ENCODE data around the gene ABCA2. TPM values are rescaled to one million over a fixed set of nuclear protein-coding genes. Genes with fewer than 3 reads are reported as not detected.

ABCA2 gene
- total RNA-seq, 3 donors from 2014 or later, result 17.0 to 30.6 (median 18.9) TPM

GRCh38 chr9:136957461-136957860, 70.6 kb downstream of the ABCA2 start:
- intact Hi-C loops (cut with DNase I; ENCODE audit: low total_unique reads), result no loop called here
- no peak for DNase-seq (ENCODE audit: low spot score in 2 of 2)
- H3K36me3 ChIP-seq, result no peaks in the 10 kb centered on the region
- no peak overlapping the region for H3K27ac ChIP-seq
- no peaks in the 10 kb centered on the region for H3K4me1 ChIP-seq
- no peaks in the 10 kb centered on the region for H3K27me3 ChIP-seq
- H3K9me3 ChIP-seq, result no peaks in the 10 kb centered on the region
- no peak overlapping the region for H3K4me3 ChIP-seq
- TF ChIP-seq POLR2A (IDR thresholded peaks at IDR 0.05), result no peak
- no peak for TF ChIP-seq POLR2AphosphoS5 (IDR thresholded peaks at IDR 0.05)
- TF ChIP-seq CTCF (IDR thresholded peaks at IDR 0.05), result no peak

Other genes with a start within 250 kb of the ABCA2 start
- gene TMEM141, start 236.9 kb downstream of the ABCA2 start, total RNA-seq, result 100 to 1,000 TPM in 2 of 3 donors, 10 to 100 TPM in 1; 85.8 to 121 (median 103) TPM
- gene CCDC183, start 231.9 kb downstream of the ABCA2 start, total RNA-seq, result 1 to 10 TPM in 2 of 3 donors, under 1 TPM in 1; 0.64 to 5.7 (median 5.6) TPM
- 10 to 100 TPM; 38.2 to 51.5 (median 41.3) TPM for gene RABL6, start 220.3 kb downstream of the ABCA2 start, total RNA-seq
- 1 to 10 TPM; 1.0 to 2.3 (median 1.1) TPM for gene AJM1, start 185.8 kb downstream of the ABCA2 start, total RNA-seq
- 10 to 100 TPM; 43.2 to 70.8 (median 52.5) TPM for gene PHPT1, start 178.8 kb downstream of the ABCA2 start, total RNA-seq
- 1 to 10 TPM in 2 of 3 donors, under 1 TPM in 1; 0.64 to 5.6 (median 3.4) TPM for gene MAMDC4, start 175.9 kb downstream of the ABCA2 start, total RNA-seq
- gene EDF1, start 161.9 kb downstream of the ABCA2 start, total RNA-seq, result 100 to 1,000 TPM; 334 to 365 (median 365) TPM
- gene TRAF2, start 141.7 kb downstream of the ABCA2 start, total RNA-seq, result 1 to 10 TPM; 3.4 to 8.9 (median 8.5) TPM
- gene FBXW5, start 83.5 kb downstream of the ABCA2 start, total RNA-seq, result 100 to 1,000 TPM; 103 to 183 (median 126) TPM
- not detected for gene C8G, start 83.0 kb downstream of the ABCA2 start, total RNA-seq
- gene LCN12, start 76.0 kb downstream of the ABCA2 start, total RNA-seq, result 1 to 10 TPM in 2 of 3 donors, not detected in 1; 1.8 to 5.6 TPM
- gene PTGDS, start 50.7 kb downstream of the ABCA2 start, total RNA-seq, result 10 to 100 TPM; 46.7 to 72.6 (median 48.2) TPM
- under 1 TPM in 2 of 3 donors, not detected in 1; 0.16 to 0.29 TPM for gene LCNL1, start 45.2 kb downstream of the ABCA2 start, total RNA-seq
- gene PAXX, start 35.8 kb downstream of the ABCA2 start, total RNA-seq, result 10 to 100 TPM; 24.6 to 66.2 (median 49.2) TPM
- 1 to 10 TPM in 1 of 3 donors, under 1 TPM in 1, not detected in 1; 0.32 to 3.5 TPM for gene CLIC3, start 31.7 kb downstream of the ABCA2 start, total RNA-seq
- not detected for gene FUT7, start 3.9 kb upstream of the ABCA2 start, total RNA-seq
- gene NPDC1, start 17.9 kb upstream of the ABCA2 start, total RNA-seq, result 10 to 100 TPM; 21.9 to 63.9 (median 63.1) TPM
- 1 to 10 TPM in 2 of 3 donors, under 1 TPM in 1; 0.16 to 6.7 (median 3.6) TPM for gene ENTPD2, start 25.8 kb upstream of the ABCA2 start, total RNA-seq
- gene SAPCD2, start 42.3 kb upstream of the ABCA2 start, total RNA-seq, result 1 to 10 TPM in 2 of 3 donors, under 1 TPM in 1; 0.96 to 2.9 (median 2.8) TPM
- gene UAP1L1, start 49.3 kb upstream of the ABCA2 start, total RNA-seq, result 10 to 100 TPM in 1 of 3 donors, 1 to 10 TPM in 2; 6.7 to 12.0 (median 6.9) TPM
- gene MAN1B1, start 58.7 kb upstream of the ABCA2 start, total RNA-seq, result 10 to 100 TPM; 50.1 to 62.8 (median 50.8) TPM
- gene DPP7, start 86.5 kb upstream of the ABCA2 start, total RNA-seq, result 100 to 1,000 TPM; 115 to 137 (median 132) TPM
- 1 to 10 TPM in 2 of 3 donors, not detected in 1; 1.3 to 1.9 TPM for gene GRIN1, start 110.9 kb upstream of the ABCA2 start, total RNA-seq
- 1 to 10 TPM in 2 of 3 donors, not detected in 1; 7.8 to 9.2 TPM for gene LRRC26, start 141.8 kb upstream of the ABCA2 start, total RNA-seq
- gene TMEM210, start 143.8 kb upstream of the ABCA2 start, total RNA-seq, result not detected
- 10 to 100 TPM; 32.0 to 35.7 (median 32.9) TPM for gene ANAPC2, start 160.3 kb upstream of the ABCA2 start, total RNA-seq
- 10 to 100 TPM; 75.0 to 92.8 (median 82.7) TPM for gene SSNA1, start 160.4 kb upstream of the ABCA2 start, total RNA-seq
- 1 to 10 TPM; 4.0 to 9.2 (median 8.5) TPM for gene TPRN, start 172.5 kb upstream of the ABCA2 start, total RNA-seq
- 10 to 100 TPM; 26.5 to 36.6 (median 26.6) TPM for gene TMEM203, start 177.4 kb upstream of the ABCA2 start, total RNA-seq
- 1 to 10 TPM; 4.6 to 9.5 (median 7.2) TPM for gene NDOR1, start 177.5 kb upstream of the ABCA2 start, total RNA-seq
- 1 to 10 TPM; 1.5 to 2.9 (median 1.8) TPM for gene RNF208, start 194.0 kb upstream of the ABCA2 start, total RNA-seq
- gene CYSRT1, start 196.9 kb upstream of the ABCA2 start, total RNA-seq, result under 1 TPM; 0.29 to 0.66 (median 0.32) TPM
- under 1 TPM in 1 of 3 donors, not detected in 2; 0.29 TPM for gene RNF224, start 199.3 kb upstream of the ABCA2 start, total RNA-seq
- not detected for gene SLC34A3, start 202.7 kb upstream of the ABCA2 start, total RNA-seq
- 100 to 1,000 TPM; 112 to 188 (median 183) TPM for gene TUBB4B, start 213.1 kb upstream of the ABCA2 start, total RNA-seq
- not detected for gene STPG3, start 223.0 kb upstream of the ABCA2 start, total RNA-seq
- 10 to 100 TPM; 32.6 to 39.2 (median 38.7) TPM for gene NELFB, start 227.1 kb upstream of the ABCA2 start, total RNA-seq
- gene TOR4A, start 249.5 kb upstream of the ABCA2 start, total RNA-seq, result 1 to 10 TPM; 2.9 to 5.4 (median 3.7) TPM

All from breast epithelium (tissue), 4 donors.